ES-I3 (cell line): ENCODE measurements around the gene STK11IP.
"Not testable (repeated sequence)": the region's sequence is repeated elsewhere in the genome, so short reads cannot be mapped to it uniquely, and the experiment has no call there.

Source experiments
- H3K36me3 ChIP-seq: 2 replicates; pipeline ENCODE4 v1.6.1; 2013; ENCODE audit warnings: mild to moderate bottlenecking, low read length, control low read depth, moderate library complexity; ENCODE audit not compliant: insufficient read depth
- H3K4me1 ChIP-seq: 2 replicates; pipeline ENCODE4 v1.6.1; 2013; ENCODE audit warnings: mild to moderate bottlenecking, control low read depth, low read length; ENCODE audit not compliant: insufficient read depth
- H3K9ac ChIP-seq: 2 replicates; pipeline ENCODE4 v1.6.1; 2013; ENCODE audit warnings: low read depth, mild to moderate bottlenecking, low read length, moderate library complexity
- H3K9me3 ChIP-seq: 2 replicates; pipeline ENCODE4 v1.6.1; 2013; ENCODE audit warnings: mild to moderate bottlenecking, low read length, moderate library complexity; ENCODE audit not compliant: control insufficient read depth, insufficient read depth

STK11IP gene

DNA sequence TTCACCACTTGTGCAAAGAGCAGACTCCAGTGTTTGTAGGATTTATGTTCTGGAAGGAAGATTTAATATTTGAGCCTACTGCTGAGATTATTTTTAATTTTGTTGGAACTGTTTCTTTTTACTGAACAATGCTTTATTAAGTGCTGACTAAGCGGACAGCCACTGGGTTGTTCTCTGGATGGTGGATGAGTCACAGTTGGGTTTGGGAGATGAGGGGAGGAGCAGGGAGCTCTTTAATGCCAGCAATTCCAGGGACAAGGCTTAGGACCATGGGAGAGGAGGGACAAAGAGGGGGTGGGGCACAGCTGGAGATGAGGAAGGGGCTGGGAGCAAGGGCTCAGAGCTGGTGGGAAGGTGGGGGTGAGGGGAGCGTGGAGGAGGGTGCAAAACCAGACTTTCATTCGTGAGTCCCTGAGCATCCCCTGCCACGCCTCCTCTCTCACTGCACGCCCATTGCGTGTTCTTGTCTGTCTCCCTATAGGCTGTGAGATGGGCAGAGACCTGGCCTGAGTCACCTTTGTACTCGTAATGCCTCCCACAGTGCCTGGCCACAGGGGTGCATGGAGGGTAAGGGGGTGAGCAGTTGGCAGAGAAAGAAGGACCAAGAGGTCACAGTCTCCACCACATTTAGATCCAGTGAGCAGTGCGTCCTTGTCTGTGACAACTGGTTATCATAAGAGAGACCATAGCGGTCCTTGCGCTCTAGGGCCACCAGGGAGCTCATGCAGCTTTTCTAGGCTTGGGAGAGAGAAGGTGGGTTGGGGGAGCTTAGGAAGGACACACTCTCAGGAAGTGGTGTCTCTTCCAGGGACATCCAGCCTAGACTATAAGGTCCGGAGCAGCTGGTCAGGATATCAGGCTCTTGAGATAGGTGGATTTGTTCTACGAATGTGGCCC, 48.2 kb downstream of the STK11IP start:
- Histone ChIP-seq H3K9ac (no peak overlapping the region; the same call in 1 of the 2 replicates), H3K36me3 (no peaks in the 10 kb centered on the region), H3K4me1 (peaks cover 34% of the 10 kb centered on the region), H3K9me3 (no peaks in the 10 kb centered on the region)

GRCh38 chr2:219648176-219648575, 50.5 kb downstream of the STK11IP start:
- Histone ChIP-seq H3K36me3 (no peaks in the 10 kb centered on the region), H3K9me3 (no peaks in the 10 kb centered on the region), H3K4me1 (peaks cover 24% of the 10 kb centered on the region), H3K9ac (no peak overlapping the region)

DNA sequence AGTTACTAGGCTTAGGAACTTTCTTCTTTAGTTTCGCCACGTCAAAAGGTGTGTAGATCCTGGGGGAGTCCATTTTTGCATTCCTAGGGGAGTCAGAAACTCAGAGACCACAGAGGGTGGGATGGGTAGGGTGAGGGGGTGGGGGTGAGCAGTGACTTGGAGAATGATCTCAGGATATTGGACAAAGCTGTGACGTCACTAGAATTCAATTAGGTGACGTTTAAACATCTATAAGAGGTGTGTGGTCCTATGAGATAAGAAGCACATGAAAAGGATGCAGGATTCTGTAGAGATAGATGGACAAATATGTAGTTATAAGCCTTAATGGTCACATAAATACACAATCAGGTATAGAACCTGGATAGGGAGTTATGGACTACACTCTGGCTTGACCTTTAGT, 51.3 kb downstream of the STK11IP start:
- H3K9ac ChIP-seq, result no peak overlapping the region
- no peaks in the 10 kb centered on the region for H3K9me3 ChIP-seq
- H3K36me3 ChIP-seq, result no peaks in the 10 kb centered on the region
- peaks cover 20% of the 10 kb centered on the region for H3K4me1 ChIP-seq

DNA sequence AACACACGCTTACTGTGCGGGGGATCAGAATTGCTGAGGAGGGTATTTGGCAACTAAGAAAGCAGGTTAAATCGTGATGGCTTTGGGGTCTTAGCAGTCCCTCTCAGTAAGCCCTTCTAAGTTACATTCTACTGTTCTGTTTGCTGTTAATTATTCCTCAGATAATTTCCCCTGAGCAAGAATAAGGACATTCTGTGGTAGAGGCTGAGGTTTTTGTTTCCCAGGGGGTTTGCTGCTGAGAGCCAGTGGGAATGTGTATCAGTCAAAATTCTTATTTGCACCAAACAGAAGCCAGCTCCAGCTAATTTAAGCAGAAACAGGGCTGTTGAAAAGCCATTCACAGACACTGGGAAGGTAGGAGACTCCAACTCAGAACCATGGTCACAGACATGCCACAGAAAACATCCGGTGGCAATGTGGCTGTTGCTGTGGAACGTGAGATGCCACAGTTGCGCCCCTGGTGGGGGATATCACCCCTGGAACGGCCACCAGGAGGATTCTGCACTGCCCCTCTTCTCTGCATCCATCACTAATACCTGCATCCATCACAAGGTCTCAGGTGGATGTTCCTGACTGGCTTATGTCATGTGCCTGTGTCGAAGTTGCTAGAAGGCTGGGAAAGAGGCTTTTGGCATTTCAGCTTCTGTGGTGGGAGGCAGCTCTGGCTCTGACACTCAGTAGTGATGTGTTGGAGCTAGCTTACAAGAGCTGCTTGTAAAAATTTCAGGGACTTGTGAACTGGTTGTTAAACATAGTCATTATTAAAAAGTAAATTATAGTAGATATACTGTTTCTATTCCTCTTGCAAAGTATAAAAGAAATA, 53.0 kb downstream of the STK11IP start:
- no peaks in the 10 kb centered on the region for H3K36me3 ChIP-seq
- H3K9ac ChIP-seq, result no peak overlapping the region
- H3K9me3 ChIP-seq, result no peaks in the 10 kb centered on the region
- peaks cover 8% of the 10 kb centered on the region for H3K4me1 ChIP-seq

- H3K36me3 ChIP-seq, H3K9me3 ChIP-seq, H3K4me1 ChIP-seq, H3K9ac ChIP-seq: not testable (repeated sequence)
These were observed 54.0 kb downstream of the STK11IP start for GRCh38 chr2:219651656-219652055.

- H3K36me3 ChIP-seq, result no peaks in the 10 kb centered on the region; the same call in 1 of the 2 replicates
- H3K4me1 ChIP-seq, result no peaks in the 10 kb centered on the region
- H3K9ac ChIP-seq, result no peak overlapping the region
- peaks cover 6% of the 10 kb centered on the region for H3K9me3 ChIP-seq
These were observed 58.9 kb downstream of the STK11IP start for GRCh38 chr2:219656526-219656925.

DNA sequence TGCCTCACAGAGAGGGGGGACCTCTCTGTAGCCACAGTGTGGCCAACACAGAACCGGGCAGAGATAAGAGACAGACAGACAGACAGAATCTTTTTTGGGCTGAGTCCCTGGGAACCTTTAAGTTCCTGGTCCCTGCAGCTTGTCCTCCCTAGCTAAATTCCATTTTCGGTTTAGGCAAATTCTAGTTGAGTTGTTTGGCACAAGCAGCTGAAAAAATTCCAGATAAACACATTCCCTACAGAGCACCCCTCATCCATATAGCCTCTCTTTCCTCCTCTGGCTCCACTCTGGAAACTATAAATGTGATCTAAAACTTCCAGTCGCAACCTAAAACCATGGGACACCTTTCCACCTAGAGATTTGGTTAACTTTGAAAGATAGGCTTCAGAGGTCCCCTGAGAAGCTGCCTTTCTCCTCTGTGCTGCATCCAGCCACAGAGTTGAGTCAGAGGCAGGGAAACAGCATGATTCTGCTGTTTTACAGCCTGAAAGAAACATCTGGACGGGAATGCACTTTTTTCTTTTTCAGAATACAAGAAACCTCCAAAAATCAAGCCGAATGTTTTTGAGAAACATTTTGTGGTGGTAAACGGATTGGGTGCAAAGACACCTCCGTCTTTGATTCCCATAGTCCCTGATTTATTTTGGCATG, 60.7 kb downstream of the STK11IP start:
- H3K36me3 ChIP-seq, result no peaks in the 10 kb centered on the region; the same call in 1 of the 2 replicates
- H3K9ac ChIP-seq, result no peak overlapping the region
- peaks cover 13% of the 10 kb centered on the region for H3K4me1 ChIP-seq
- peaks cover 6% of the 10 kb centered on the region for H3K9me3 ChIP-seq

- Histone ChIP-seq H3K9me3 (peaks cover 6% of the 10 kb centered on the region), H3K9ac (no peak overlapping the region), H3K4me1 (peaks cover 16% of the 10 kb centered on the region), H3K36me3 (no peaks in the 10 kb centered on the region; the same call in 1 of the 2 replicates)
These were observed 61.2 kb downstream of the STK11IP start for GRCh38 chr2:219658874-219659273.

DNA sequence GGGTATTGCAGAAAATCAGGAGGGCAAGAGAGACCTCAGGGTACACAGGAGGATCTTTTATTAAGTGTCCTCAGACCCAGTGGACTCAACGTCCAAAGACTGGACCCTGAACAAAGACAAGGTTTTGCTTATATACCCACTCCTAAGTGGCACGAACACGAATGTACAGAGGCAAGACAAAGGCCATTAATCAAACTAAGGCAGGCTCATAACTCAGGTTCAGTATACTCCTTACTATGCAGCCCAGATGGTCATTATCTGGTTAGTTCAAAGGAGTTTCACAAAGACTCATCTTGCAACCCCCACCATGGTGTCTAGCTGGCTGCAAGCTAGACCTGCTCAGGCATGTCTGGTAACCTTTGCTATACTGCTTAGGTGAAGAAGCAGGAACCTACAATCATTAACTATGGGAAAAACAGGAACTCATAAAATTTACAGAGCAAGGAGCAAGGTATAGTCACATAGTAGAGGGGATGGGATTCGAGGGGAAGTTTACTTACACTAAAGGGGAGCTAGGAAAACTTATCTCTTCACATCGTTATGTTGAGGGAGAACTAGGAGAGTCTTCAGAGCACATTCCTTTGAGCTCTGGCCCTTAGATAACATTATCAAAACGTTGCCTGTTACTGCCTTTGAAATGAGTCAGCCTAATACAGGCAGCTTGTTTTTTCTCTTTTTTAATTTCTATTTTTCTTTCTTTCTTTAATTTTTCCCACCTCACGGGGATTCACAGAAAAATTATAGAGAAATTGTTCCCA, 63.7 kb downstream of the STK11IP start:
- H3K36me3 ChIP-seq, result no peaks in the 10 kb centered on the region; the same call in 1 of the 2 replicates
- H3K4me1 ChIP-seq, result peaks cover 16% of the 10 kb centered on the region
- peaks cover 6% of the 10 kb centered on the region for H3K9me3 ChIP-seq
- H3K9ac ChIP-seq, result no peak overlapping the region

DNA sequence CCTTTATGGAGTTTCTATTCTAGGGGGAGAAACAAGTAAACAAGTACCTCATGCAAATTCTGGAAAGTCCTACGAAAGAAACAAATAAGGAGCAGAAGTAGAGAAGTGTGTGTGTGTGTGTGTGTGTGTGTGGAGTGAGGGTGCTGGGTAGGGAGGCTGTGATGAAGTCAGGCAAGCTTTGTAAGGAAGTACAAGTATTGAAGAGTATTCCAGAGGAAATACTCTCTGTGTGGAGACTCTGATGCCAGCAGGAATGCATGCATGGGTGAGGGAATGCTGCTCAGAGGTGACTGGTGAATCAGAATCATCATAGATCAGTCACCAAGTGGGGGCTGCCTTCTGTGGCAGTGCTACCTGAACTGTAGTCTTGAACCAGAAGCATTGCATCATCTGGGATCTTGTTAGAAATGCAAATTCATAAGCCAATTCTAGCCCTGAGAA, 64.3 kb downstream of the STK11IP start:
- Histone ChIP-seq H3K36me3 (no peaks in the 10 kb centered on the region; the same call in 1 of the 2 replicates), H3K9ac (no peak overlapping the region), H3K9me3 (peaks cover 6% of the 10 kb centered on the region), H3K4me1 (peaks cover 19% of the 10 kb centered on the region)

GRCh38 chr2:219662566-219662965, 64.9 kb downstream of the STK11IP start:
- H3K4me1 ChIP-seq, result peaks cover 19% of the 10 kb centered on the region
- H3K36me3 ChIP-seq, result no peaks in the 10 kb centered on the region; the same call in 1 of the 2 replicates
- H3K9ac ChIP-seq, result no peak overlapping the region
- peaks cover 6% of the 10 kb centered on the region for H3K9me3 ChIP-seq

GRCh38 chr2:219663116-219663762, 65.6 kb downstream of the STK11IP start:
- H3K36me3 ChIP-seq, result no peaks in the 10 kb centered on the region; the same call in 1 of the 2 replicates
- H3K9ac ChIP-seq, result no peak overlapping the region
- peaks cover 19% of the 10 kb centered on the region for H3K4me1 ChIP-seq
- peaks cover 6% of the 10 kb centered on the region for H3K9me3 ChIP-seq

GRCh38 chr2:219664041-219664440, 66.4 kb downstream of the STK11IP start:
- H3K9ac ChIP-seq, result no peak overlapping the region
- H3K4me1 ChIP-seq, result peaks cover 19% of the 10 kb centered on the region

More at GRCh38 chr2:219664041-219664440, 66.4 kb downstream of the STK11IP start:
- H3K36me3 ChIP-seq, result no peaks in the 10 kb centered on the region; the same call in 1 of the 2 replicates
- H3K9me3 ChIP-seq, result peaks cover 6% of the 10 kb centered on the region
